Mesothelial cell of epicardium (in vitro differentiated cells): ENCODE data around the gene VPS41. TPM values are rescaled to one million over a fixed set of nuclear protein-coding genes. Genes with fewer than 3 reads are reported as not detected.

Experiments
- DNase-seq, 2 experiments: peaks; one replicate each; pipeline ENCODE4 v3.0.0; 2021; ENCODE audit warnings: low spot score in 2 of 2; ENCODE audit not compliant: unreplicated experiment in 2 of 2
- H3K27ac Mint-ChIP-seq: 2 replicates; pipeline ENCODE4 v1.8.0; 2021; ENCODE audit warnings: mixed read lengths
- H3K27me3 Mint-ChIP-seq: 2 replicates; pipeline ENCODE4 v1.8.0; 2021; ENCODE audit warnings: low read depth, mixed read lengths
- H3K36me3 Mint-ChIP-seq: 2 replicates; pipeline ENCODE4 v1.8.0; 2021; ENCODE audit warnings: mixed read lengths
- H3K4me1 Mint-ChIP-seq: 2 replicates; pipeline ENCODE4 v1.8.0; 2021; ENCODE audit warnings: mixed read lengths
- H3K4me3 Mint-ChIP-seq: 2 replicates; pipeline ENCODE4 v1.8.0; 2021; ENCODE audit warnings: mild to moderate bottlenecking, moderate library complexity, mixed read lengths
- H3K9me3 Mint-ChIP-seq: 2 replicates; pipeline ENCODE4 v1.8.0; 2021; ENCODE audit warnings: mixed read lengths
- total RNA-seq: library from RNA; stranded (reverse); gene quantifications from 3 replicates; pipeline ENCODE4 v1.2.1, GENCODE V29; 2021
- TF ChIP-seq, protein P1 (sequence below): fragments of 200-600 bp; sonication (generic); IDR thresholded peaks from one replicate; pipeline ENCODE4 v1.5.0; 2021; ENCODE audit warnings: antibody characterized with exemption; ENCODE audit not compliant: unreplicated experiment

Gene VPS41
- total RNA-seq, 1 donor from 2014 or later, result 104 TPM

DNA sequence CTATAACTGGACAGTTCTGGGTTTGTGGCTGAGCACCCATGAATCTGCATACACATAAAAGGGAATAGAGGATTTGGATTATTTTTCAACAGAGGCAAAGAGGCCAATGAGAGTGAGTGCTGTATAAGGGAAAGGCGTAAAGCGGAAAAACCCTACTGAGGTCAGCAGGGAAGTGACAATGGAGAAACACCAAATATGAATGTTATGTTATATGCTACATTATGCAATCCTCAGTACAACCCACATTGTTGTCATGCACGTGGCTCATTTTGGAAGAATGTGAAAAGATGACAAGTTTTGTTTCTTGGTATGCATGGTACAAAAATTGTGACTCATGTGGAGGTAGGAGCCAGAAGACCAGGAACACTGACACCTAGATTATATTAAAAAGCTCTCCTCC is 164.2 kb downstream of the VPS41 start:
- Mint-ChIP-seq H3K4me3 (no peak overlapping the region), H3K4me1 (no peaks in the 10 kb centered on the region), H3K36me3 (peaks cover 37% of the 10 kb centered on the region), H3K27ac (no peak overlapping the region), H3K27me3 (no peaks in the 10 kb centered on the region), H3K9me3 (no peaks in the 10 kb centered on the region)
- TF ChIP-seq, protein P1, sequence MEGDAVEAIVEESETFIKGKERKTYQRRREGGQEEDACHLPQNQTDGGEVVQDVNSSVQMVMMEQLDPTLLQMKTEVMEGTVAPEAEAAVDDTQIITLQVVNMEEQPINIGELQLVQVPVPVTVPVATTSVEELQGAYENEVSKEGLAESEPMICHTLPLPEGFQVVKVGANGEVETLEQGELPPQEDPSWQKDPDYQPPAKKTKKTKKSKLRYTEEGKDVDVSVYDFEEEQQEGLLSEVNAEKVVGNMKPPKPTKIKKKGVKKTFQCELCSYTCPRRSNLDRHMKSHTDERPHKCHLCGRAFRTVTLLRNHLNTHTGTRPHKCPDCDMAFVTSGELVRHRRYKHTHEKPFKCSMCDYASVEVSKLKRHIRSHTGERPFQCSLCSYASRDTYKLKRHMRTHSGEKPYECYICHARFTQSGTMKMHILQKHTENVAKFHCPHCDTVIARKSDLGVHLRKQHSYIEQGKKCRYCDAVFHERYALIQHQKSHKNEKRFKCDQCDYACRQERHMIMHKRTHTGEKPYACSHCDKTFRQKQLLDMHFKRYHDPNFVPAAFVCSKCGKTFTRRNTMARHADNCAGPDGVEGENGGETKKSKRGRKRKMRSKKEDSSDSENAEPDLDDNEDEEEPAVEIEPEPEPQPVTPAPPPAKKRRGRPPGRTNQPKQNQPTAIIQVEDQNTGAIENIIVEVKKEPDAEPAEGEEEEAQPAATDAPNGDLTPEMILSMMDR, result no peak
- DNase-seq, result no peak

DNA sequence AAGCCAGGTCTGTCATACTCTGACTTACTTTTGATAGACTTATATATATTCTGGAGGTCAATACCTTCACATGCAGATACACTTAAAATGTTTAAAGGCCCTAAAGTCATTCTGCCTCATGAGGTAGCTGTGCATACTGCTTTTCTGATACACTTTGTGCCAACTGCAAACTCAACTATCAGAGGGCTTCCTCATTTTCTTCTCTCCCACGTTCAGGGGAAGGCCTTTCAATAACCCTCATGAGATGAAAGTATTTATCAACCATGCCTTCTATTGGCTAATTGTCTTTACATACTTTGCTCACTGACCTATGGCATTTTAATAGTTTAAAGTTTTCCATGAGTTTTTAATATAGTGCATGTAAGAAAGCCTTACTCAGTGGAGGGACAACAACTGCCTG is 165.1 kb downstream of the VPS41 start:
- Mint-ChIP-seq H3K9me3 (no peaks in the 10 kb centered on the region), H3K36me3 (peaks cover 40% of the 10 kb centered on the region), H3K27me3 (no peaks in the 10 kb centered on the region), H3K27ac (no peak overlapping the region), H3K4me1 (no peaks in the 10 kb centered on the region), H3K4me3 (no peak overlapping the region)
- TF ChIP-seq, protein P1, result no peak
- no peak for DNase-seq

DNA sequence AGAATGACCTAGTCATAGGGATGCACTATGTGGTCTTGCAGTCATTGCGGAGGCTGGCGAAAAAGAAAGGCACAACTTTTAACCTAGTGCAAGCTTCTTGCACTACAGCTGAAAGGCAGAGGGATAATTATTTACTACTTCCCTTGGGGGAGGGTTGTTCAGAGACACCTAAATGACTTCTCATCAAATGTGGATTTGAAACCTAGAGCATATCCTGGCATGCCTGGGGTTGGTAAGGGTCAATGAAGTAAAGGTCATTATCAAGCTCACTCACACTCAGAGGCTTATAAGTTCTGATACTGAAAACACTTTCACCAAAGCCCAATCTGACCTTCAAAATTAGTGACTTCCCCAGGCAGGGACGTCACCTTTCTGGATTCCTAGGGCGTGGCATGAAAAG is 168.9 kb downstream of the VPS41 start:
- no peak for DNase-seq
- no peak overlapping the region for H3K27ac Mint-ChIP-seq
- H3K36me3 Mint-ChIP-seq, result peaks cover 46% of the 10 kb centered on the region
- no peaks in the 10 kb centered on the region for H3K27me3 Mint-ChIP-seq
- H3K4me1 Mint-ChIP-seq, result no peaks in the 10 kb centered on the region
- TF ChIP-seq, protein P1, result no peak
- no peaks in the 10 kb centered on the region for H3K9me3 Mint-ChIP-seq
- no peak overlapping the region for H3K4me3 Mint-ChIP-seq

GRCh38 chr7:38736138-38736537 is 172.9 kb downstream of the VPS41 start:
- H3K4me3 Mint-ChIP-seq, result no peak overlapping the region
- no peaks in the 10 kb centered on the region for H3K9me3 Mint-ChIP-seq

DNA sequence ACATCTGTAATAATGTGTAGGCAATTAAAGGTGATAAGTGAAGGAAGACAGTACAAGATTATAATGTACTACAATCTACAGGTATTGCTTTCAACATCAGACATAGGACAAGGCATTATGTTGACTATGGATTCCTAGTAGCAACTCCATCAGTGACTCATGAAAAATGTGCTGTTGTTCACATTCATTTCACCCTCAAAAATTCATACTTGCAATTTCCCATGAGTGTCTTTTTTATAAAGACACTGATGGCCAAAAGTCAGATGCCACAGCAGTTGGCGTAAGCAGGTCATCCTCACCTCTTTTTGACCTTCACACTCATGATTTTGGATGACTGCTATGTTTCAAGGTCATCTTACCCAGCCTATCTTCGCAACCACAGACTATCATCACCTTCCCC is 177.8 kb downstream of the VPS41 start:
- Mint-ChIP-seq H3K27ac (no peak overlapping the region), H3K27me3 (no peaks in the 10 kb centered on the region), H3K4me3 (no peak overlapping the region), H3K4me1 (no peaks in the 10 kb centered on the region), H3K36me3 (peaks cover 27% of the 10 kb centered on the region), H3K9me3 (no peaks in the 10 kb centered on the region)
- no peak for DNase-seq
- TF ChIP-seq, protein P1, result no peak

More at GRCh38 chr7:38736138-38736537, 172.9 kb downstream of the VPS41 start:
- Mint-ChIP-seq H3K27me3 (no peaks in the 10 kb centered on the region), H3K4me1 (no peaks in the 10 kb centered on the region), H3K36me3 (peaks cover 38% of the 10 kb centered on the region), H3K27ac (no peak overlapping the region)
- DNase-seq, result no peak
- TF ChIP-seq, protein P1, result no peak

DNA sequence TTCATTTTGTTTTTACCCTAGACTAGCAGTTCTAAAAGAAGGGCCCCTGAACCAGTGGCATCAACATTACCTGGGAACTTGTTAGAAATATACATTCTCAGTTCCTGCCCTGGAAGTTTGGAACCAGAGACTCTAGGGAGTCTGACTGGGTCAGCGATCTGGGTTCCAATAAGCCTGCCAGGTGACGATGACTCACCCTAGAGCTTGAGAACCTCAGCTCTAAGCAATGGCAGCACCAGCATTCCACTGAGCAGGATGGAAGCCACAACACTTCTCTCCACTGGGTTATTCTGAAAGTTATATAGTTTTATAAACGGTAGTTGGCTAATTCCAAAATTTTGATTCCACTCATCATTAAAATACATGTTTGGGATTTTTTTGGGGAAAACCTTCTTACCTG is 180.8 kb downstream of the VPS41 start:
- H3K4me1 Mint-ChIP-seq, result no peaks in the 10 kb centered on the region
- H3K36me3 Mint-ChIP-seq, result peaks cover 31% of the 10 kb centered on the region
- H3K4me3 Mint-ChIP-seq, result no peak overlapping the region
- no peaks in the 10 kb centered on the region for H3K27me3 Mint-ChIP-seq
- no peak overlapping the region for H3K27ac Mint-ChIP-seq
- DNase-seq, result no peak
- TF ChIP-seq, protein P1, result no peak
- H3K9me3 Mint-ChIP-seq, result no peaks in the 10 kb centered on the region
